GM12864 (cell line): ENCODE data around the gene STAC.

Experiments
- DNase-seq: peaks from one replicate; pipeline ENCODE4 v3.0.0-alpha.2; 2011; ENCODE audit warnings: low read depth
- H3K4me3 ChIP-seq: 2 replicates; pipeline ENCODE4 v1.5.1; 2011; ENCODE audit warnings: mild to moderate bottlenecking, low read depth, low read length, control low read depth
- CTCF ChIP-seq: IDR thresholded peaks from 2 replicates; pipeline ENCODE4 v1.5.1; 2011; ENCODE audit warnings: low read depth, mild to moderate bottlenecking, moderate library complexity, low read length, control low read depth, inconsistent platforms; ENCODE audit errors: missing control alignments

STAC gene

GRCh38 chr3:36482880-36483279 lies 102.6 kb downstream of the STAC start:
- no peak for TF ChIP-seq CTCF
- no peak overlapping the region for H3K4me3 ChIP-seq
- DNase-seq, result no peak

DNA sequence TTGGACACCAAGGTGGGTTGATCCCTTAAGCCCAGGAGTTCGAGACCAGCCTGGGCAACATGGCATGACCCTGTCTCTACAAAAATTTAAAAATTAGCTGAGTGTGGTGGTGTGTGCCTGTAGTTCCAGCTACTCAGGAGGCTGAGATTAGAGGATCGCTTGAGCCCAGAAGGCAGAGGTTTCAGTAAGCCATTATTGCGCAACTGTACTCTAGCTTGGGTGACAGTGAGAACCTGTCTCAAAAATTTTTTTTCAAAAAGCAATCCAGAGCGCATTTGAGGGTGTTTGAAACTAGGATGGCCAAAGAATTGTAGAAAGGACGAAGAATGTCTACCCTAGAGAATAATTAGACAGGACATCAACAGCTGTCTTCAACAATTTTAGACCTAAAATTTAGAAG lies 103.4 kb downstream of the STAC start:
- TF ChIP-seq CTCF, result no peak
- no peak for DNase-seq
- H3K4me3 ChIP-seq, result no peak overlapping the region

- no peak for TF ChIP-seq CTCF
- no peak for DNase-seq
Observed at GRCh38 chr3:36484386-36484785, 104.1 kb downstream of the STAC start.

DNA sequence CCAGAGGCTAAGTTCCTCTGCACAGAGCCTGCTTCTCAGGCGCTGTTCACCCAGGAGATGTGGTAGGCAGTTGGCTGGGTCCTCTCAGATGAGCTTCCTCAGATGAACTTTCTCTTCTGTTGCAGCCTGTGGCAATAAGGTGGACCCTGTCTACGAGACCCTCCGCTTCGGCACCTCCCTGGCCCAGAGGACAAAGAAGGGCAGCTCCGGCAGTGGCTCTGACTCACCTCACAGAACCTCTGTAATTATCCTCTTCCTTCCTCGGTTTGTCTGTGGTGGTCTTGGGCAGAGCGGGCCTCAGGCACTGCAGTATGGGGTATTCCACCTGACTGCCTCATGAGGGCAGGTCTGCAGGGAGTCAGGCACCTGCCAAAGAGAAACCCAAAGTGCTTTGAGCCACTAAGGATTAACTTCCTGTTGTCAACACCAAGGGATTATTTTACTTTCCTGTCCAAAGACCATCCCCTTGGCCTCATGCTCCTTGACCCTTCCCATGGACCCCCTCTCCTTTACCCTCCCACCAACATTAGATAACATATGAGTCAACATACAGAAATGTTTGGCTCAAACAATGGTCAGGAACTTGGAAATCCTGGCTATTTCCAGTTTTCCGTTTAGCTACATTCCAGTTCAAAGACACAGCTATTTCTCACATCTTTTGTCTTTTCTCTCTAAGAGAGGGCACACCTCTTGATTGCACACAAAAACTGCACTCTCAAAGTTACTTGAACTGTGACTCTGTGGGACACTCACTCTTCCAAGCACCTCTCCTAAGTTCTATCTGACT lies 105.9 kb downstream of the STAC start:
- no peak overlapping the region for H3K4me3 ChIP-seq
- no peak for DNase-seq
- TF ChIP-seq CTCF, result no peak

More at GRCh38 chr3:36484386-36484785, 104.1 kb downstream of the STAC start:
- no peak overlapping the region for H3K4me3 ChIP-seq

- no peak for DNase-seq
- no peak overlapping the region for H3K4me3 ChIP-seq
- no peak for TF ChIP-seq CTCF
Observed at GRCh38 chr3:36487616-36488015, 107.3 kb downstream of the STAC start.

- no peak for DNase-seq
- no peak for TF ChIP-seq CTCF
- no peak overlapping the region for H3K4me3 ChIP-seq
Observed at GRCh38 chr3:36488077-36488789, 107.9 kb downstream of the STAC start.
